PC-3 (cell line): Measurements from ENCODE around the gene MYH8. TPM values are rescaled to one million over a fixed set of nuclear protein-coding genes. Genes with fewer than 3 reads are reported as not detected.

Experiments used
- ATAC-seq: fragments of 200-7000 bp; cut with Tn5 transposase; 2 replicates; pipeline ENCODE4 v1.9.1; 2020; ENCODE audit warnings: mild to moderate bottlenecking, moderate library complexity
- BruUV-seq: library from RNA; stranded (reverse); fragments of 400-500 nt; replicated peaks from 2 replicates; lab custom pipeline; 2021; lab: Mats Ljungman, UMichigan
- CTCF ChIA-PET: fragments of 300-600 bp; sonication (Branson Sonifier 250); formaldehyde crosslinking; loops from one replicate; lab custom pipeline; 2022; ENCODE audit warnings: antibody characterized with exemption; lab: Charles Lee
- POLR2A ChIA-PET: fragments of 300-600 bp; sonication (Branson Sonifier 250); formaldehyde crosslinking; loops from one replicate; lab custom pipeline; 2022; ENCODE audit warnings: antibody characterized with exemption; ENCODE audit not compliant: unreplicated experiment; lab: Charles Lee
- DNase-seq: peaks from one replicate; pipeline ENCODE4 v3.0.0-alpha.2; 2015
- H2AFZ ChIP-seq: fragments of 300-600 bp; sonication (generic); 2 replicates; pipeline ENCODE4 v1.6.0; 2016; ENCODE audit warnings: antibody characterized with exemption, low read length
- H3F3A ChIP-seq: fragments of 300-600 bp; sonication (generic); one replicate; pipeline ENCODE4 v1.6.0; 2017; ENCODE audit warnings: antibody characterized with exemption, low read length, control low read depth, mild to moderate bottlenecking; ENCODE audit not compliant: unreplicated experiment
- H3K27ac ChIP-seq: fragments of 300-600 bp; sonication (generic); 2 replicates; pipeline ENCODE4 v1.5.1; 2016; ENCODE audit warnings: mild to moderate bottlenecking, low read length
- H3K27me3 ChIP-seq: fragments of 300-600 bp; sonication (generic); 2 replicates; pipeline ENCODE4 v1.6.1; 2016; ENCODE audit warnings: low read length, mixed read lengths
- H3K36me3 ChIP-seq: fragments of 300-600 bp; sonication (generic); 2 replicates; pipeline ENCODE4 v1.6.1; 2016; ENCODE audit warnings: low read depth, mixed run types, low read length, mixed read lengths
- H3K4me1 ChIP-seq: fragments of 300-600 bp; sonication (generic); 2 replicates; pipeline ENCODE4 v1.5.1; 2016; ENCODE audit warnings: low read length; ENCODE audit not compliant: insufficient read depth
- H3K4me2 ChIP-seq: fragments of 300-600 bp; sonication (generic); 2 replicates; pipeline ENCODE4 v1.6.0; 2016; ENCODE audit warnings: low read length
- H3K4me3 ChIP-seq: fragments of 300-600 bp; sonication (generic); 2 replicates; pipeline ENCODE4 v1.5.1; 2016; ENCODE audit warnings: mild to moderate bottlenecking, low read length, mixed read lengths
- H3K79me2 ChIP-seq: fragments of 300-600 bp; sonication (generic); 2 replicates; pipeline ENCODE4 v1.6.1; 2017; ENCODE audit warnings: low read length, mixed read lengths
- H3K9ac ChIP-seq: fragments of 300-600 bp; sonication (generic); 2 replicates; pipeline ENCODE4 v1.6.0; 2016; ENCODE audit warnings: mild to moderate bottlenecking, low read length
- H3K9me2 ChIP-seq: fragments of 300-600 bp; sonication (generic); replicated peaks from 2 replicates; pipeline ENCODE4 v1.6.1; 2016; ENCODE audit warnings: mixed run types, low read length, mixed read lengths
- H3K9me3 ChIP-seq: fragments of 300-600 bp; sonication (generic); 2 replicates; pipeline ENCODE4 v1.6.1; 2016; ENCODE audit warnings: low read length, mixed read lengths
- H4K20me1 ChIP-seq: fragments of 300-600 bp; sonication (generic); 2 replicates; pipeline ENCODE4 v1.6.1; 2016; ENCODE audit warnings: low read length, mixed read lengths
- CTCF ChIP-seq: fragments of 300-600 bp; sonication (generic); conservative IDR thresholded peaks from 2 replicates; pipeline ENCODE4 v1.5.1; 2017; ENCODE audit warnings: antibody characterized with exemption, low read depth, mild to moderate bottlenecking, low read length
- EZH2 ChIP-seq: fragments of 300-600 bp; sonication (generic); IDR thresholded peaks from one replicate; pipeline ENCODE4 v1.6.1; 2017; ENCODE audit warnings: antibody characterized with exemption, mild to moderate bottlenecking, low read length; ENCODE audit not compliant: unreplicated experiment
- EZH2phosphoT487 ChIP-seq: fragments of 300-600 bp; sonication (generic); IDR thresholded peaks from 2 replicates; pipeline ENCODE4 v1.6.1; 2018; ENCODE audit warnings: mild to moderate bottlenecking, antibody characterized with exemption, low read length, borderline replicate concordance
- intact Hi-C: fragments of 100-400 bp; cut with micrococcal nuclease; formaldehyde crosslinking; loops from 2 replicates; pipeline ENCODE4 v1.9.0; 2023
- total RNA-seq: library from RNA; depleted of rRNA; stranded (reverse); fragments of >200 nt; gene quantifications from 2 replicates; pipeline ENCODE4 v1.2.3, GENCODE V29; 2014

MYH8 gene
- total RNA-seq, 1 experiment from 2014 or later = not detected

- Histone ChIP-seq H3K4me1 (no peaks in the 10 kb centered on the region), H3K4me2 (no peak overlapping the region), H3K9me3 (no peaks in the 10 kb centered on the region), H2AFZ (no peak overlapping the region), H3K27me3 (peaks cover 29% of the 10 kb centered on the region), H4K20me1 (no peaks in the 10 kb centered on the region), H3K4me3 (no peak overlapping the region), H3K79me2 (no peaks in the 10 kb centered on the region), H3K9ac (no peak overlapping the region), H3K27ac (no peak overlapping the region), H3K36me3 (no peaks in the 10 kb centered on the region), H3K9me2 (no peaks in the 10 kb centered on the region), H3F3A (no peaks in the 10 kb centered on the region)
- no peak for ATAC-seq
- intact Hi-C loops = no loop called here
- CTCF ChIA-PET = no interaction called here
- BruUV-seq = no TSS peak
- TF ChIP-seq CTCF (no peak), EZH2 (no peak), EZH2phosphoT487 (no peak)
- DNase-seq = no peak
- POLR2A ChIA-PET = no interaction called here
These were observed 25.5 kb upstream of the MYH8 start for GRCh38 chr17:10447026-10447931.

- ATAC-seq = no peak
- H3K4me1 ChIP-seq = no peaks in the 10 kb centered on the region
- H3K27ac ChIP-seq = no peak overlapping the region
- no peaks in the 10 kb centered on the region for H3K36me3 ChIP-seq
- H3K4me3 ChIP-seq = no peak overlapping the region
- no peak for DNase-seq
- no peak for TF ChIP-seq CTCF
- no peak for TF ChIP-seq EZH2phosphoT487
- TF ChIP-seq EZH2 = no peak
- no peaks in the 10 kb centered on the region for H3K9me2 ChIP-seq
- CTCF ChIA-PET = no interaction called here
- no peak overlapping the region for H3K4me2 ChIP-seq
- POLR2A ChIA-PET = no interaction called here
- H3K79me2 ChIP-seq = no peaks in the 10 kb centered on the region
- no peak overlapping the region for H3K9ac ChIP-seq
- no peaks in the 10 kb centered on the region for H3F3A ChIP-seq
- BruUV-seq = no TSS peak
- H3K27me3 ChIP-seq = peaks cover 18% of the 10 kb centered on the region; the same call in 1 of the 2 replicates
- no peaks in the 10 kb centered on the region for H3K9me3 ChIP-seq
- H2AFZ ChIP-seq = no peak overlapping the region
- H4K20me1 ChIP-seq = no peaks in the 10 kb centered on the region
- intact Hi-C loops = no loop called here
These were observed 18.1 kb upstream of the MYH8 start for GRCh38 chr17:10439816-10440215.

DNA sequence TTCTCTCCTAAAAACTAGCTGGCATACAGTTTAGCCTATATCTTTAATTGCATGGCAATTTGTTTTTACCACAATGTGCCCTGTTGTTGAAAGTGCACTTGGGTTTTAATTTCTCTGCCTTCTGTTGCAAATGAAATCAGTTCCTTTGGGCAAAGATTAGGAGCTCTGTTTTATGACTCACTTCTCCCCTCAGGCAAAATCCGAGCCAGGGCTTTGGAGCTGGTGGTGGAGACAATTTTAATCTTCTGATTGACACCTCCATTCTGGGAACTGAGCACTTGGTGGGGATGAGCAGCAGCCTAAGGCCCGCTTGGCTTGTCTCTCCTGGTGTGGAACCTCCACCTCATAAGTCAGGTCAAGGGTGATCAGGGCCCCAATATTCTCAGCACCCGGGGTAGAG lies 13.3 kb upstream of the MYH8 start:
- Histone ChIP-seq H3K36me3 (no peaks in the 10 kb centered on the region), H3K79me2 (no peaks in the 10 kb centered on the region), H3K4me1 (no peaks in the 10 kb centered on the region), H4K20me1 (no peaks in the 10 kb centered on the region), H3K9me3 (no peaks in the 10 kb centered on the region), H3K27me3 (no peaks in the 10 kb centered on the region), H3K4me2 (no peak overlapping the region), H3K9me2 (no peaks in the 10 kb centered on the region), H3K4me3 (no peak overlapping the region), H3F3A (no peaks in the 10 kb centered on the region), H2AFZ (no peak overlapping the region), H3K27ac (no peak overlapping the region), H3K9ac (no peak overlapping the region)
- POLR2A ChIA-PET = no interaction called here
- BruUV-seq = no TSS peak
- intact Hi-C loops = no loop called here
- ATAC-seq = no peak
- no peak for DNase-seq
- CTCF ChIA-PET = no interaction called here
- TF ChIP-seq EZH2 = no peak
- TF ChIP-seq CTCF = no peak
- no peak for TF ChIP-seq EZH2phosphoT487
